Measurements from ENCODE around the gene TTLL1. TPM values are rescaled to one million over a fixed set of nuclear protein-coding genes. Genes with fewer than 3 reads are reported as not detected.

Gene TTLL1
- total RNA-seq, 1 experiment from 2014 or later, result 4.3 TPM

GRCh38 chr22:43042101-43042780 is 47.0 kb downstream of the TTLL1 start:
- ChIA-PET RAD21 (ENCODE audit: low non-redundant PET in 1 of 2, low total read pairs in 2 of 2, uncharacterized antibody in 2 of 2, unreplicated experiment in 2 of 2) (no interaction called here), POLR2A (no interaction called here), CTCF (no interaction called here)
- Histone ChIP-seq H3K4me2 (ENCODE audit: low read length) (no peak overlapping the region), H3K27ac (ENCODE audit: low read depth, low read length) (no peak overlapping the region), H3K79me2 (ENCODE audit: insufficient read depth, low read length) (no peaks in the 10 kb centered on the region), H4K20me1 (ENCODE audit: insufficient read depth) (no peaks in the 10 kb centered on the region), H3K27me3 (ENCODE audit: insufficient read depth, low read length) (no peaks in the 10 kb centered on the region), H3K36me3 (ENCODE audit: control insufficient read depth in 1 of 2, insufficient read depth in 2 of 2, low read length in 2 of 2) (no peaks in the 10 kb centered on the region), H3K9me3 (ENCODE audit: control insufficient read depth in 1 of 2, insufficient read depth in 1 of 2, low read depth in 1 of 2, low read length in 2 of 2) (no peaks in the 10 kb centered on the region), H2AFZ (ENCODE audit: low read depth, low read length, poor library complexity, severe bottlenecking) (no peak overlapping the region), H3K4me3 (replicated peaks in 1 of 2; ENCODE audit: low read depth in 1 of 2, low read length in 2 of 2) (no peak overlapping the region), H3K9me2 (ENCODE audit: insufficient read depth) (no peaks in the 10 kb centered on the region), H3K9ac (ENCODE audit: low read length) (no peak overlapping the region), H3K4me1 (ENCODE audit: control insufficient read depth in 1 of 2, insufficient read depth in 2 of 2, low read length in 2 of 2) (peaks cover 2 to 7% of the 10 kb centered on the region in 2 experiments; a peak in 1 of 4 replicates)
- no peak for ATAC-seq
- TF ChIP-seq POLR2AphosphoS5 (IDR thresholded peaks at IDR 0.05; ENCODE audit: low read depth, low read length) (no peak), SIN3A (IDR thresholded peaks at IDR 0.05; ENCODE audit: low read depth) (no peak), EGR1 (IDR thresholded peaks at IDR 0.05; ENCODE audit: low read depth) (no peak), ELF1 (IDR thresholded peaks at IDR 0.05; ENCODE audit: borderline replicate concordance, low read depth) (no peak), ATF3 (IDR thresholded peaks at IDR 0.05) (no peak), FOSL1 (IDR thresholded peaks at IDR 0.05; ENCODE audit: low read depth) (no peak), CTCF (IDR thresholded peaks at IDR 0.05 in 2 of 3, conservative IDR thresholded peaks at IDR 0.05 in 1 of 3; ENCODE audit: borderline replicate concordance in 1 of 3, insufficient read depth in 1 of 3, low read depth in 2 of 3, low read length in 2 of 3) (no peak), TCF7L2 (IDR thresholded peaks at IDR 0.05; ENCODE audit: borderline replicate concordance, extremely low read depth, insufficient read depth, insufficient read length) (no peak), CEBPB (IDR thresholded peaks at IDR 0.05; ENCODE audit: low read depth) (no peak), REST (IDR thresholded peaks at IDR 0.05; ENCODE audit: low read depth) (no peak), ZBTB33 (IDR thresholded peaks at IDR 0.05; ENCODE audit: extremely low read depth, insufficient replicate concordance, low read length) (no peak), EZH2 (IDR thresholded peaks at IDR 0.05) (no peak), JUND (IDR thresholded peaks at IDR 0.05) (no peak), SRF (IDR thresholded peaks at IDR 0.05; ENCODE audit: low read depth) (no peak), CBX3 (IDR thresholded peaks at IDR 0.05; ENCODE audit: low read depth) (no peak), MAX (IDR thresholded peaks at IDR 0.05) (no peak)
- no TSS peak for BruUV-seq (replicated peaks)
- intact Hi-C loops (cut with micrococcal nuclease), result no loop called here
- no peak for DNase-seq (ENCODE audit: low read depth, low spot score)
